Neural cell (in vitro differentiated cells): ENCODE data around the gene PHC1.

Experiments
- CTCF ChIP-seq: fragments of 450-650 bp; IDR thresholded peaks from 2 replicates; pipeline ENCODE4 v1.5.1; 2014; ENCODE audit warnings: antibody characterized with exemption, mild to moderate bottlenecking, moderate library complexity; ENCODE audit not compliant: poor library complexity, severe bottlenecking
- EP300 ChIP-seq: fragments of 450-650 bp; conservative IDR thresholded peaks from 2 replicates; pipeline ENCODE4 v1.6.1; 2014; ENCODE audit warnings: antibody characterized with exemption, mild to moderate bottlenecking, moderate library complexity; ENCODE audit not compliant: poor library complexity, severe bottlenecking
- EZH2 ChIP-seq: fragments of 200-600, 300-800 bp; shearing (Covaris generic), sonication (generic); IDR thresholded peaks from 2 replicates; pipeline ENCODE4 v1.6.1; 2014; ENCODE audit warnings: antibody characterized with exemption, low read length, borderline replicate concordance, mild to moderate bottlenecking; ENCODE audit not compliant: insufficient read depth, poor library complexity, severe bottlenecking
- RAD21 ChIP-seq: fragments of 450-650 bp; conservative IDR thresholded peaks from 2 replicates; pipeline ENCODE4 v1.6.1; 2014; ENCODE audit warnings: antibody characterized with exemption, mild to moderate bottlenecking, moderate library complexity

- TF ChIP-seq CTCF, result no peak
- no peak for TF ChIP-seq EZH2
- TF ChIP-seq EP300, result no peak
- TF ChIP-seq RAD21, result no peak
Measured at GRCh38 chr12:8947737-8948136, 33.4 kb downstream of the PHC1 start.
